HepG2 (cell line): ENCODE data around the gene SLC17A9. TPM values are rescaled to one million over a fixed set of nuclear protein-coding genes. Genes with fewer than 3 reads are reported as not detected.

Experiments
- ATAC-seq: fragments of 200-7000 bp; cut with Tn5 transposase; 3 replicates; pipeline ENCODE4 v1.9.1; 2020; ENCODE audit warnings: mild to moderate bottlenecking, moderate library complexity
- BruUV-seq: library from RNA; stranded (reverse); fragments of 400-500 nt; replicated peaks from 2 replicates; lab custom pipeline; 2021; lab: Mats Ljungman, UMichigan
- CTCF ChIA-PET: fragments of 300-600 bp; formaldehyde crosslinking; extraction: SDS; loops from one replicate; lab custom pipeline; 2021; ENCODE audit warnings: low total read pairs, inconsistent platforms, low intra/inter-chr PET ratio; lab: Yijun Ruan, JAX
- POLR2A ChIA-PET: fragments of 350-600 bp; sonication (Branson Sonifier 250); formaldehyde crosslinking; loops from one replicate; lab custom pipeline; 2020; ENCODE audit warnings: antibody characterized with exemption, inconsistent platforms; lab: Yijun Ruan, JAX
- DNase-seq: peaks from one replicate; pipeline ENCODE4 v3.0.0-alpha.2; 2015; ENCODE audit warnings: low spot score
- FAIRE-seq: peaks from 3 replicates; lab custom pipeline; 2011; peaks lifted over from hg19 to GRCh38; lab: Jason Lieb, UNC
- H2AFZ ChIP-seq: one replicate; pipeline ENCODE4 v1.6.1; 2011; ENCODE audit warnings: low read length, inconsistent platforms
- H3K27ac ChIP-seq: fragments of 300-600 bp; 3 replicates; pipeline ENCODE4 v1.8.0; 2011; ENCODE audit warnings: mixed run types, mild to moderate bottlenecking, mixed read lengths, low read length, inconsistent platforms; ENCODE audit not compliant: insufficient read depth; ENCODE audit errors: extremely low read length
- H3K27me3 ChIP-seq, 2 experiments: fragments of 200-600 bp in 1 of 2; 2 replicates in 1 of 2; 3 replicates in 1 of 2; pipeline versions ENCODE4 v1.6.0 to v1.8.0; 2011; ENCODE audit warnings: low read length in 2 of 2, mild to moderate bottlenecking in 2 of 2, moderate library complexity in 2 of 2, inconsistent platforms in 1 of 2; ENCODE audit not compliant: insufficient read depth in 2 of 2, control insufficient read depth in 1 of 2
- H3K36me3 ChIP-seq, 2 experiments: fragments of 200-600 bp in 1 of 2; replicated peaks in 1 of 2; 2 replicates in 1 of 2; 3 replicates in 1 of 2; pipeline versions ENCODE4 v1.5.1 to v1.8.0; 2011; ENCODE audit warnings: low read length in 2 of 2, inconsistent platforms in 1 of 2; ENCODE audit not compliant: insufficient read depth in 2 of 2, control insufficient read depth in 1 of 2
- H3K4me1 ChIP-seq: 2 replicates; pipeline ENCODE4 v1.5.1; 2012; ENCODE audit warnings: low read length, inconsistent platforms; ENCODE audit not compliant: insufficient read depth
- H3K4me2 ChIP-seq: 2 replicates; pipeline ENCODE4 v1.6.0; 2011; ENCODE audit warnings: low read depth, low read length, inconsistent platforms
- H3K4me3 ChIP-seq, 3 experiments: fragments of 200-600 bp in 1 of 3; sonication (generic), shearing (Covaris generic) in 1 of 3; replicated peaks in 1 of 3; 2 replicates each; pipeline ENCODE4 v1.5.1; 2011 to 2016; ENCODE audit warnings: low read length in 3 of 3, inconsistent platforms in 2 of 3, low read depth in 2 of 3, mild to moderate bottlenecking in 2 of 3, control low read depth in 1 of 3, mixed read lengths in 1 of 3; ENCODE audit not compliant: insufficient read depth in 1 of 3
- H3K79me2 ChIP-seq: one replicate; pipeline ENCODE4 v1.6.1; 2011; ENCODE audit warnings: low read length, inconsistent platforms; ENCODE audit not compliant: insufficient read depth
- H3K9ac ChIP-seq: 2 replicates; pipeline ENCODE4 v1.6.0; 2011; ENCODE audit warnings: mild to moderate bottlenecking, low read depth, low read length, inconsistent platforms; ENCODE audit not compliant: insufficient read depth
- H3K9me3 ChIP-seq: 2 replicates; pipeline ENCODE4 v1.5.1; 2012; ENCODE audit warnings: mild to moderate bottlenecking, low read length
- H4K20me1 ChIP-seq: 2 replicates; pipeline ENCODE4 v1.6.0; 2011; ENCODE audit warnings: inconsistent platforms, mild to moderate bottlenecking, low read length, moderate library complexity; ENCODE audit not compliant: insufficient read depth
- NFE2L1 ChIP-seq: sonication (generic); formaldehyde crosslinking; IDR thresholded peaks from 2 replicates; pipeline ENCODE4 v1.4.0; 2020; ENCODE audit warnings: missing genetic modification reagents, mild to moderate bottlenecking, borderline replicate concordance
- POLR2A ChIP-seq, 2 experiments: IDR thresholded peaks; 2 replicates each; pipeline ENCODE4 v1.6.1; 2011; ENCODE audit warnings: low read depth in 2 of 2, low read length in 2 of 2, mild to moderate bottlenecking in 1 of 2, moderate library complexity in 1 of 2; ENCODE audit not compliant: insufficient read depth in 1 of 2
- SMARCE1 ChIP-seq: fragments of 450-650 bp; IDR thresholded peaks from 2 replicates; pipeline ENCODE4 v1.6.1; 2017; ENCODE audit warnings: borderline replicate concordance
- TMF1 ChIP-seq: sonication (generic); formaldehyde crosslinking; IDR thresholded peaks from 2 replicates; pipeline ENCODE4 v1.8.1; 2022; ENCODE audit warnings: low read depth, missing genetic modification reagents
- ZNF205 ChIP-seq: IDR thresholded peaks from 2 replicates; pipeline ENCODE4 v1.6.1; 2018; ENCODE audit warnings: missing biosample characterization, missing genetic modification reagents
- WGBS: methylation state at CpG from one replicate; pipeline ENCODE4 v1.1.6; 2017; ENCODE audit warnings: low lambda C conversion rate; 5-methylcytosine and 5-hydroxymethylcytosine counted together
- in situ Hi-C: cut with HindIII; loops from 2 replicates; pipeline ENCODE4 v1.10.0; 2017; ENCODE audit warnings: low pct_unique_long_range_greater_than_20kb; ENCODE audit not compliant: extremely low pct_ligation_motif_present
- intact Hi-C: fragments of 100-400 bp; cut with micrococcal nuclease; formaldehyde crosslinking; loops from one replicate; pipeline ENCODE4 v1.10.0; 2022; ENCODE audit not compliant: unreplicated experiment
- polyA plus RNA-seq, 8 experiments: library from polyadenylated mRNA; depleted of rRNA in 3 of 8; stranded (reverse) in 7 of 8; unstranded in 1 of 8; fragments of >200 nt; fragmentation: Illumina TruSeq in 4 of 8; extraction: Trizol in 4 of 8; gene quantifications; 2 replicates each; pipeline versions ENCODE4 v1.2.1 to v1.2.3, GENCODE V29; 2011 to 2016; ENCODE audit warnings: low read depth in 4 of 8, missing spikeins in 1 of 8, mixed read lengths in 1 of 8; ENCODE audit not compliant: insufficient read depth in 1 of 8
- total RNA-seq, 5 experiments: library from RNA; depleted of rRNA; stranded (reverse); fragments of >200 nt; fragmentation: Illumina TruSeq; extraction: Trizol; gene quantifications; 2 replicates each; pipeline ENCODE4 v1.2.3, GENCODE V29; 2016; ENCODE audit warnings: low read depth in 1 of 5
- TF ChIP-seq, protein P1 (sequence below): sonication (generic); formaldehyde crosslinking; IDR thresholded peaks from 2 replicates; pipeline ENCODE4 v1.8.1; 2023; ENCODE audit warnings: missing genetic modification reagents, inconsistent platforms, borderline replicate concordance
- TF ChIP-seq, protein P2 (sequence below): sonication (generic); formaldehyde crosslinking; IDR thresholded peaks from 2 replicates; pipeline ENCODE4 v1.8.1; 2023; ENCODE audit warnings: mild to moderate bottlenecking, moderate library complexity, missing genetic modification reagents

Gene SLC17A9
- total and polyA plus RNA-seq, 2 of the 13 experiments (the other 11 are each of a cell fraction or from before 2014, with no cell fraction given): 110 to 191 TPM

DNA sequence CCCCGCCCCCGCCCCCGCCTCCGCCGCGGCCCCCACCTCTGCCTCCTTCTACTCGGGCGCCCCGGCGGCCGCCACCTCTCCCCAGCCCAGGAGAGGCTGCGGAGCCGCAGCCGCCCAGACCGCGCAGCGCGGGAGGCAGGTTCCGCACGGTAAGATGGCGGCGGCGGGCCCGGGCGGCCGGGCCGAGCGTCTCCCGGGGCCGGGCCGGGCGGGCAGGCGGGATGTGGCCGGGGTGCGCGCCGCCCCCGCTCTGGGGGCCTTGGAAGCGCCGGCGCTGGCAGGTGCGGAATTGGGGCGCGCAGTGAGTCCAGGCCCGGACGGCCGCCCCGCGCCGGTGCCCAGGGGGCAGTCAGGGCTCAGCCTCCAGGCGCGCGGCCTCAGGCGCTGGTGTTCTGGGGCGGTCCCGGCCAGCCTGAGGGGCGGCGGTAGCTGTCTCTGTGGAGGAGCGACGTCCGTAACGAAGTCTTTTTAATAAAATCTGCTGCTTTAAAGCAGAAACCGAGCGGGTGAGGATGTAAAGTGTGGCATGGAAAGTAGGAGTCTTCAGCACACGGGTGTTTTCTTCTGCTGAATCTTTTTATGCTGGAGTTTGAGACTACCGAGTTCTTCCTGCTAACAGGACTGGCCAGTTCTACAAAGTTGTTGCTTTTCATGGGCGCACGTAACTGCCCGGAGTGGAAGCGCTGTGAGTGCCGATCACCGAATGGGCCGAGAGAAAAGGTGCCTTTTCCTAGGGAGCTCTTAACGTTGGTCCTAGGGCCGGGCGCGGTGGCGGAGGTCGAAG is 14.2 kb upstream of the SLC17A9 start, which contains the start of gene GID8 (continued):
- TF ChIP-seq, protein P1, sequence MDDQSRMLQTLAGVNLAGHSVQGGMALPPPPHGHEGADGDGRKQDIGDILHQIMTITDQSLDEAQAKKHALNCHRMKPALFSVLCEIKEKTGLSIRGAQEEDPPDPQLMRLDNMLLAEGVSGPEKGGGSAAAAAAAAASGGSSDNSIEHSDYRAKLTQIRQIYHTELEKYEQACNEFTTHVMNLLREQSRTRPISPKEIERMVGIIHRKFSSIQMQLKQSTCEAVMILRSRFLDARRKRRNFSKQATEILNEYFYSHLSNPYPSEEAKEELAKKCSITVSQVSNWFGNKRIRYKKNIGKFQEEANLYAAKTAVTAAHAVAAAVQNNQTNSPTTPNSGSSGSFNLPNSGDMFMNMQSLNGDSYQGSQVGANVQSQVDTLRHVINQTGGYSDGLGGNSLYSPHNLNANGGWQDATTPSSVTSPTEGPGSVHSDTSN: no peak
- TF ChIP-seq ZNF205: no peak; the same call in 1 of the 2 replicates
- no peak for TF ChIP-seq TMF1 (CRISPR knock-in tag)
- TF ChIP-seq, protein P2, sequence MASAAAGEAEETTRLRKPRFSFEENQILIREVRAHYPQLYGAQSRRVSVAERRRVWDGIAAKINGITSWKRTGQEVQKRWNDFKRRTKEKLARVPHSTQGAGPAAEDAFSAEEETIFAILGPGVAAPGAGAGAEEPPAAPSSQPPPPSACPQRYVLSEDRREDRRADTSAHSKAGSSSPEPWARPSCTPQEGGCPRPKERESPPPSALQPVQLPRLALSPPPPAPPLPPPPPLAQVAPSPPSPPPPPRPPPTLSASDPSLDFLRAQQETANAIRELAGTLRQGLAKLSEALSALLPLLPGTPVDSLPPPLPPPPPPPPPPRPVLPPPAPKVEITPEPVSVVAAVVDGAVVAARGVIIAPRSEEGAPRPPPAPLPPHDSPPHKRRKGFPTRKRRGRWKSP (CRISPR knock-in tag): no peak; the same call in 1 of the 2 replicates
- TF ChIP-seq SMARCE1: no peak
- TF ChIP-seq, all 625 proteins: peak for 115

DNA sequence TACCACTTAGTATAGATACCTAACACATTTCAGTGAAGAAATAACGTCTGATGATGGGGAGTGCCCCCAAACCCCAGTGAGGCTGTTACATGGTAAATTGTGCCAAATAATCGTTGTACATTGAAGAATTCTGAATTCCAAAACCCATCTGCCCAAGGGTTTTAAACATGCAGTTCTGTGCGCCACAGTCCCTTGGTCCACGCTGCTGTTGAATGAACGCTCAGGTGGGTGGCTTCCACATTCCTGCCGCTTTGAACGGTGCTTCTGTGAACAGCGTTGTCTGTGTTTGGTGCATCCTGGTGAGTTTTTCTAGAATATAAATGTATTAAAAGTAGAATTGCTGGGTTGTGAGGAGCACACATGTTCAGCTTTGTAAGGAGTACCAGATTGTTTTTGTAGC is 11.6 kb upstream of the SLC17A9 start:
- Histone ChIP-seq H2AFZ (no peak overlapping the region), H3K27me3 (no peaks in the 10 kb centered on the region; a peak in 1 of 5 replicates), H3K9ac (peak overlapping the region; percentile 24; the same call in 1 of the 2 replicates), H3K79me2 (peaks cover 65% of the 10 kb centered on the region), H3K9me3 (no peaks in the 10 kb centered on the region), H4K20me1 (peaks cover 23% of the 10 kb centered on the region), H3K4me2 (no peak overlapping the region), H3K27ac (no peak overlapping the region), H3K4me1 (peaks cover 39% of the 10 kb centered on the region), H3K4me3 (no peak overlapping the region), H3K36me3 (peaks cover 27 to 54% of the 10 kb centered on the region in 2 experiments)
- TF ChIP-seq NFE2L1 (no peak), POLR2A (IDR thresholded peaks at IDR 0.05; ENCODE audit: insufficient read depth in 1 of 2, low read depth in 2 of 2, low read length in 2 of 2) (0 out of 4 replicates have a peak, but pooled peaks of 1 of the 2 experiments have one; percentile 6)
- intact Hi-C loops (no loop called here), in situ Hi-C loops (no loop called here)
- ChIA-PET CTCF (no interaction called here), POLR2A (interaction anchor here (1.1 to 1.5 kb wide), 2 partner anchors 9 to 13 kb away, joined by 3 to 7 read pairs; no protein-coding TSS in a partner anchor)
- BruUV-seq: TSS peak; percentile 19
- no peak for DNase-seq
- ATAC-seq: no peak
- WGBS: 91% methylated on average over 8 of the region's 8 CpGs
- no peak for FAIRE-seq
